Fibroblast of lung (primary cell): Measurements from ENCODE around the gene CLIC5.

ENCODE experiments used
- CTCF ChIP-seq, 2 donors: IDR thresholded peaks in 1 of 2; conservative IDR thresholded peaks in 1 of 2; 1 replicate in 1 of 2; 2 replicates in 1 of 2; pipeline ENCODE4 v1.5.1; 2011 to 2012; ENCODE audit warnings: low read length in 2 of 2, control low read depth in 1 of 2, inconsistent platforms in 1 of 2, low read depth in 1 of 2, mild to moderate bottlenecking in 1 of 2
- EZH2 ChIP-seq: IDR thresholded peaks from 2 replicates; pipeline ENCODE4 v1.5.1; 2012; ENCODE audit warnings: low read length, control low read depth, mild to moderate bottlenecking; ENCODE audit errors: missing control alignments

- no peak for TF ChIP-seq CTCF (conservative IDR thresholded peaks at IDR 0.05 in 1 of 2, IDR thresholded peaks at IDR 0.05 in 1 of 2; ENCODE audit: low read depth in 1 of 2, low read length in 2 of 2)
- no peak for TF ChIP-seq EZH2
Measured at GRCh38 chr6:45892196-45892595, 123.5 kb downstream of the CLIC5 start.
